DND-41 (cell line): Measurements from ENCODE around the gene COG8.

Experiments
- ATAC-seq: fragments of 200-7000 bp; cut with Tn5 transposase; 3 replicates; pipeline ENCODE4 v1.9.1; 2021; ENCODE audit warnings: low read depth; ENCODE audit not compliant: insufficient read depth
- DNase-seq: peaks from one replicate; pipeline ENCODE4 v3.0.0-alpha.2; 2020
- H2AFZ ChIP-seq: 2 replicates; pipeline ENCODE4 v1.6.0; 2012; ENCODE audit warnings: low read depth, low read length
- H3K27ac ChIP-seq: 2 replicates; pipeline ENCODE4 v1.5.1; 2012; ENCODE audit warnings: low read length, inconsistent platforms
- H3K27me3 ChIP-seq: fragments of 200-600 bp; sonication (generic); 2 replicates; pipeline ENCODE4 v1.6.0; 2012; ENCODE audit warnings: low read length, mild to moderate bottlenecking, inconsistent platforms; ENCODE audit not compliant: insufficient read depth, poor library complexity
- H3K36me3 ChIP-seq: 2 replicates; pipeline ENCODE4 v1.5.1; 2012; ENCODE audit warnings: low read length, inconsistent platforms; ENCODE audit not compliant: insufficient read depth
- H3K4me1 ChIP-seq: 2 replicates; pipeline ENCODE4 v1.5.1; 2012; ENCODE audit warnings: mild to moderate bottlenecking, low read length; ENCODE audit not compliant: insufficient read depth
- H3K4me2 ChIP-seq: 2 replicates; pipeline ENCODE4 v1.6.0; 2012; ENCODE audit warnings: mild to moderate bottlenecking, moderate library complexity, low read length, inconsistent platforms; ENCODE audit not compliant: insufficient read depth
- H3K4me3 ChIP-seq, 2 experiments: fragments of 200-600 bp in 1 of 2; shearing (Covaris generic) in 1 of 2; 2 replicates each; pipeline ENCODE4 v1.5.1; 2012 to 2016; ENCODE audit warnings: inconsistent platforms in 2 of 2, low read length in 2 of 2, mild to moderate bottlenecking in 2 of 2, low read depth in 1 of 2, moderate library complexity in 1 of 2
- H3K79me2 ChIP-seq: 2 replicates; pipeline ENCODE4 v1.6.0; 2012; ENCODE audit warnings: low read length, inconsistent platforms; ENCODE audit not compliant: insufficient read depth
- H3K9ac ChIP-seq: 2 replicates; pipeline ENCODE4 v1.6.0; 2012; ENCODE audit warnings: low read depth, mild to moderate bottlenecking, inconsistent platforms, low read length, moderate library complexity
- H3K9me3 ChIP-seq: 2 replicates; pipeline ENCODE4 v1.5.1; 2012; ENCODE audit warnings: low read length, moderate library complexity, mild to moderate bottlenecking, inconsistent platforms; ENCODE audit not compliant: insufficient read depth, severe bottlenecking
- H4K20me1 ChIP-seq: 2 replicates; pipeline ENCODE4 v1.6.0; 2012; ENCODE audit warnings: low read length; ENCODE audit not compliant: insufficient read depth
- EZH2 ChIP-seq: IDR thresholded peaks from 3 replicates; pipeline ENCODE4 v1.6.1; 2012; ENCODE audit warnings: borderline replicate concordance, low read depth, mild to moderate bottlenecking, moderate library complexity, low read length, inconsistent platforms; ENCODE audit not compliant: severe bottlenecking
- TF ChIP-seq, protein P1 (sequence below): IDR thresholded peaks from 2 replicates; pipeline ENCODE4 v1.5.1; 2012; ENCODE audit warnings: borderline replicate concordance, low read length, moderate library complexity, mild to moderate bottlenecking; ENCODE audit not compliant: poor library complexity, severe bottlenecking; ENCODE audit errors: extremely low read depth

COG8 gene

GRCh38 chr16:69338557-69339288 lies 641 bp downstream of the COG8 start:
- Histone ChIP-seq H3K9me3 (no peaks in the 10 kb centered on the region), H3K4me2 (peak overlapping the region; percentile 96), H3K79me2 (peaks cover 66% of the 10 kb centered on the region), H3K4me3 (peak overlapping the region; percentile 76 to 86), H3K36me3 (peaks cover 61% of the 10 kb centered on the region), H3K4me1 (peaks cover 45% of the 10 kb centered on the region), H2AFZ (peak overlapping the region; percentile 86), H4K20me1 (no peaks in the 10 kb centered on the region; the same call in 1 of the 2 replicates), H3K27me3 (no peaks in the 10 kb centered on the region), H3K27ac (peak overlapping the region; percentile 85), H3K9ac (peak overlapping the region; percentile 86)
- DNase-seq (peak; percentile 28), ATAC-seq (0 out of 3 replicates have a peak, but pooled peaks have one; percentile 1)
- no peak for TF ChIP-seq EZH2
- TF ChIP-seq, protein P1, sequence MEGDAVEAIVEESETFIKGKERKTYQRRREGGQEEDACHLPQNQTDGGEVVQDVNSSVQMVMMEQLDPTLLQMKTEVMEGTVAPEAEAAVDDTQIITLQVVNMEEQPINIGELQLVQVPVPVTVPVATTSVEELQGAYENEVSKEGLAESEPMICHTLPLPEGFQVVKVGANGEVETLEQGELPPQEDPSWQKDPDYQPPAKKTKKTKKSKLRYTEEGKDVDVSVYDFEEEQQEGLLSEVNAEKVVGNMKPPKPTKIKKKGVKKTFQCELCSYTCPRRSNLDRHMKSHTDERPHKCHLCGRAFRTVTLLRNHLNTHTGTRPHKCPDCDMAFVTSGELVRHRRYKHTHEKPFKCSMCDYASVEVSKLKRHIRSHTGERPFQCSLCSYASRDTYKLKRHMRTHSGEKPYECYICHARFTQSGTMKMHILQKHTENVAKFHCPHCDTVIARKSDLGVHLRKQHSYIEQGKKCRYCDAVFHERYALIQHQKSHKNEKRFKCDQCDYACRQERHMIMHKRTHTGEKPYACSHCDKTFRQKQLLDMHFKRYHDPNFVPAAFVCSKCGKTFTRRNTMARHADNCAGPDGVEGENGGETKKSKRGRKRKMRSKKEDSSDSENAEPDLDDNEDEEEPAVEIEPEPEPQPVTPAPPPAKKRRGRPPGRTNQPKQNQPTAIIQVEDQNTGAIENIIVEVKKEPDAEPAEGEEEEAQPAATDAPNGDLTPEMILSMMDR, result no peak

GRCh38 chr16:69334696-69335095 lies 4.7 kb downstream of the COG8 start:
- Histone ChIP-seq H3K9ac (no peak overlapping the region), H3K36me3 (peaks cover 48% of the 10 kb centered on the region), H3K79me2 (peaks cover 53% of the 10 kb centered on the region), H4K20me1 (peaks cover 3% of the 10 kb centered on the region), H3K4me1 (peaks cover 33% of the 10 kb centered on the region), H2AFZ (no peak overlapping the region), H3K4me2 (no peak overlapping the region), H3K27me3 (no peaks in the 10 kb centered on the region), H3K9me3 (no peaks in the 10 kb centered on the region), H3K4me3 (no peak overlapping the region), H3K27ac (no peak overlapping the region)
- DNase-seq (no peak), ATAC-seq (no peak)
- no peak for TF ChIP-seq EZH2
- TF ChIP-seq, protein P1, result no peak

GRCh38 chr16:69330286-69331109 lies 8.9 kb downstream of the COG8 start, which contains the start of gene PDF:
TSS of gene PDF (minus strand) at chr16:69330588. CDS start at chr16:69330570, 18 bp downstream.
- DNase-seq, result peak; percentile 92
- H3K27ac ChIP-seq, result peak within 1 kb of the TSS; percentile 93
- no peak for TF ChIP-seq EZH2
- TF ChIP-seq, protein P1, result peak; percentile 1
- H3K27me3 ChIP-seq, result no peaks in the 10 kb centered on the region
- ATAC-seq, result peak; percentile 95
- H3K4me1 ChIP-seq, result peaks cover 57% of the 10 kb centered on the region
- peaks cover 43% of the 10 kb centered on the region for H4K20me1 ChIP-seq
- peak within 1 kb of the TSS; percentile 87 for H2AFZ ChIP-seq
- peak within 1 kb of the TSS; percentile 65 to 89 for H3K4me3 ChIP-seq
- no peaks in the 10 kb centered on the region for H3K9me3 ChIP-seq
- H3K4me2 ChIP-seq, result peak within 1 kb of the TSS; percentile 94
- peaks cover 72% of the 10 kb centered on the region for H3K36me3 ChIP-seq
- H3K9ac ChIP-seq, result peak within 1 kb of the TSS; percentile 96
- peaks cover 68% of the 10 kb centered on the region for H3K79me2 ChIP-seq
